Mesenchymal stem cell (in vitro differentiated cells and primary cell): ENCODE results near the gene LRRN2.

Experiments used
- DNase-seq: peaks from one replicate; pipeline ENCODE4 v3.0.0-alpha.2; 2013
- H2AFZ ChIP-seq: one replicate; pipeline ENCODE4 v1.6.1; 2013; ENCODE audit warnings: low read depth, mild to moderate bottlenecking, control low read depth, inconsistent platforms, low read length, moderate library complexity
- H2AK5ac ChIP-seq: 2 replicates; pipeline ENCODE4 v1.6.1; 2013; ENCODE audit warnings: low read length, moderate library complexity, mild to moderate bottlenecking, inconsistent platforms; ENCODE audit not compliant: severe bottlenecking
- H2BK120ac ChIP-seq: one replicate; pipeline ENCODE4 v1.6.1; 2013; ENCODE audit warnings: low read depth, mild to moderate bottlenecking, inconsistent platforms, low read length, moderate library complexity
- H2BK12ac ChIP-seq, 2 experiments: one replicate each; pipeline ENCODE4 v1.6.1; 2013; ENCODE audit warnings: inconsistent platforms in 2 of 2, low read length in 2 of 2, mild to moderate bottlenecking in 2 of 2, moderate library complexity in 2 of 2, control low read depth in 1 of 2
- H2BK15ac ChIP-seq: one replicate; pipeline ENCODE4 v1.6.1; 2013; ENCODE audit warnings: mild to moderate bottlenecking, low read depth, inconsistent platforms; ENCODE audit not compliant: poor library complexity, severe bottlenecking
- H2BK5ac ChIP-seq: 2 replicates; pipeline ENCODE4 v1.6.1; 2013; ENCODE audit warnings: low read depth, mild to moderate bottlenecking, low read length, control low read depth, inconsistent platforms; ENCODE audit not compliant: poor library complexity, severe bottlenecking
- H3K14ac ChIP-seq, 2 experiments: one replicate each; pipeline ENCODE4 v1.6.1; 2013; ENCODE audit warnings: inconsistent platforms in 2 of 2, low read length in 2 of 2, control low read depth in 1 of 2, mild to moderate bottlenecking in 1 of 2, moderate library complexity in 1 of 2
- H3K18ac ChIP-seq, 2 experiments: one replicate each; pipeline ENCODE4 v1.6.1; 2013; ENCODE audit warnings: inconsistent platforms in 2 of 2, low read length in 2 of 2, control low read depth in 1 of 2, low read depth in 1 of 2, mild to moderate bottlenecking in 1 of 2
- H3K23ac ChIP-seq, 2 experiments: one replicate each; pipeline ENCODE4 v1.6.1; 2013; ENCODE audit warnings: inconsistent platforms in 2 of 2, low read length in 2 of 2, mild to moderate bottlenecking in 2 of 2, moderate library complexity in 2 of 2, control low read depth in 1 of 2
- H3K27ac ChIP-seq: 2 replicates; pipeline ENCODE4 v1.5.1; 2013; ENCODE audit warnings: mild to moderate bottlenecking, moderate library complexity, low read length, control low read depth, inconsistent platforms; ENCODE audit not compliant: poor library complexity, severe bottlenecking
- H3K27me3 ChIP-seq, 2 experiments: 2 replicates each; pipeline versions ENCODE4 v1.6.1 to v1.7.0; 2013; ENCODE audit warnings: low read length in 2 of 2, mild to moderate bottlenecking in 2 of 2, moderate library complexity in 2 of 2, control low read depth in 1 of 2, inconsistent platforms in 1 of 2; ENCODE audit not compliant: control insufficient read depth in 1 of 2, insufficient read depth in 1 of 2
- H3K36me3 ChIP-seq, 2 experiments: 2 replicates each; pipeline versions ENCODE4 v1.6.1 to v1.7.0; 2013; ENCODE audit warnings: low read length in 2 of 2, control low read depth in 1 of 2, inconsistent platforms in 1 of 2, low read depth in 1 of 2, mild to moderate bottlenecking in 1 of 2; ENCODE audit not compliant: insufficient read depth in 2 of 2, control insufficient read depth in 1 of 2
- H3K4ac ChIP-seq, 2 experiments: one replicate each; pipeline ENCODE4 v1.6.1; 2013; ENCODE audit warnings: inconsistent platforms in 2 of 2, low read length in 2 of 2, mild to moderate bottlenecking in 2 of 2, moderate library complexity in 2 of 2, control low read depth in 1 of 2, low read depth in 1 of 2
- H3K4me1 ChIP-seq: 2 replicates; pipeline ENCODE4 v1.6.1; 2013; ENCODE audit warnings: low read depth, low read length, control low read depth; ENCODE audit not compliant: control insufficient read depth, insufficient read depth
- H3K4me2 ChIP-seq: 2 replicates; pipeline ENCODE4 v1.6.1; 2013; ENCODE audit warnings: low read length, mild to moderate bottlenecking, inconsistent platforms; ENCODE audit not compliant: poor library complexity, severe bottlenecking
- H3K4me3 ChIP-seq, 2 experiments: 2 replicates each; pipeline versions ENCODE4 v1.5.1 to v1.7.0; 2013; ENCODE audit warnings: low read length in 2 of 2, mild to moderate bottlenecking in 2 of 2, control low read depth in 1 of 2, low read depth in 1 of 2; ENCODE audit not compliant: insufficient read depth in 1 of 2
- H3K79me1 ChIP-seq: replicated peaks from 2 replicates; pipeline ENCODE4 v1.6.1; 2013; ENCODE audit warnings: mild to moderate bottlenecking, control low read depth, low read length, inconsistent platforms; ENCODE audit not compliant: poor library complexity, severe bottlenecking
- H3K9ac ChIP-seq: 2 replicates; pipeline ENCODE4 v1.7.0; 2013; ENCODE audit warnings: mild to moderate bottlenecking, low read length, moderate library complexity
- H3K9me3 ChIP-seq: 2 replicates; pipeline ENCODE4 v1.7.0; 2013; ENCODE audit warnings: mild to moderate bottlenecking, low read length; ENCODE audit not compliant: control insufficient read depth
- H4K8ac ChIP-seq: one replicate; pipeline ENCODE4 v1.6.1; 2013; ENCODE audit warnings: inconsistent platforms, mild to moderate bottlenecking, low read length, moderate library complexity
- H4K91ac ChIP-seq: one replicate; pipeline ENCODE4 v1.6.1; 2013; ENCODE audit warnings: mild to moderate bottlenecking, low read length, inconsistent platforms
- WGBS: methylation state at CpG from one replicate; pipeline ENCODE4 v1.1.7; 2013; ENCODE audit warnings: mixed read lengths; 5-methylcytosine and 5-hydroxymethylcytosine counted together

LRRN2 gene

GRCh38 chr1:204709021-204709420 is 23.5 kb upstream of the LRRN2 start:
- Histone ChIP-seq H2AFZ (no peak overlapping the region), H2BK12ac (no peak overlapping the region), H3K4me3 (no peak overlapping the region), H2BK15ac (no peak overlapping the region), H4K8ac (no peak overlapping the region), H4K91ac (no peak overlapping the region), H3K36me3 (no peaks in the 10 kb centered on the region), H3K18ac (no peak overlapping the region), H3K4me2 (no peak overlapping the region), H3K14ac (no peak overlapping the region), H2BK5ac (no peak overlapping the region), H2BK120ac (no peak overlapping the region), H3K79me1 (no peaks in the 10 kb centered on the region), H3K9me3 (no peaks in the 10 kb centered on the region), H2AK5ac (no peak overlapping the region), H3K27ac (no peak overlapping the region), H3K4me1 (no peaks in the 10 kb centered on the region), H3K27me3 (peaks cover 52 to 97% of the 10 kb centered on the region in 2 experiments), H3K9ac (no peak overlapping the region), H3K4ac (no peak overlapping the region), H3K23ac (no peak overlapping the region)
- WGBS, result 88% methylated on average over 2 of the region's 3 CpGs
- DNase-seq, result no peak

- 72% methylated on average over 11 of the region's 11 CpGs for WGBS
Observed at GRCh38 chr1:204706838-204707509, 21.4 kb upstream of the LRRN2 start.

GRCh38 chr1:204705888-204706837 is 20.6 kb upstream of the LRRN2 start:
- Histone ChIP-seq H3K4me2 (no peak overlapping the region), H2BK120ac (no peak overlapping the region), H4K8ac (no peak overlapping the region), H3K4ac (no peak overlapping the region), H4K91ac (no peak overlapping the region), H3K9me3 (no peaks in the 10 kb centered on the region), H3K36me3 (no peaks in the 10 kb centered on the region), H3K4me1 (no peaks in the 10 kb centered on the region), H3K27me3 (peaks cover 41 to 96% of the 10 kb centered on the region in 2 experiments), H3K27ac (no peak overlapping the region), H3K79me1 (no peaks in the 10 kb centered on the region), H2AK5ac (no peak overlapping the region), H3K14ac (no peak overlapping the region), H2AFZ (no peak overlapping the region), H2BK15ac (no peak overlapping the region), H2BK5ac (no peak overlapping the region), H3K18ac (no peak overlapping the region), H3K4me3 (no peak overlapping the region), H3K23ac (no peak overlapping the region), H3K9ac (no peak overlapping the region), H2BK12ac (no peak overlapping the region)
- 56% methylated on average over 7 of the region's 11 CpGs for WGBS
- no peak for DNase-seq

More at GRCh38 chr1:204706838-204707509, 21.4 kb upstream of the LRRN2 start:
- no peak overlapping the region for H2AFZ ChIP-seq
- no peak overlapping the region for H3K23ac ChIP-seq
- H3K79me1 ChIP-seq, result no peaks in the 10 kb centered on the region
- H3K14ac ChIP-seq, result no peak overlapping the region
- no peak for DNase-seq
- no peak overlapping the region for H3K4me3 ChIP-seq
- H4K91ac ChIP-seq, result no peak overlapping the region
- H3K27me3 ChIP-seq, result peaks cover 42 to 96% of the 10 kb centered on the region in 2 experiments
- H3K18ac ChIP-seq, result no peak overlapping the region
- H3K9ac ChIP-seq, result no peak overlapping the region
- H2BK5ac ChIP-seq, result no peak overlapping the region
- no peaks in the 10 kb centered on the region for H3K4me1 ChIP-seq
- no peak overlapping the region for H2BK120ac ChIP-seq
- no peak overlapping the region for H4K8ac ChIP-seq
- no peaks in the 10 kb centered on the region for H3K36me3 ChIP-seq
- no peak overlapping the region for H3K4ac ChIP-seq
- H3K4me2 ChIP-seq, result no peak overlapping the region
- no peak overlapping the region for H2BK12ac ChIP-seq
- no peak overlapping the region for H3K27ac ChIP-seq
- H3K9me3 ChIP-seq, result no peaks in the 10 kb centered on the region
- H2BK15ac ChIP-seq, result no peak overlapping the region
- H2AK5ac ChIP-seq, result no peak overlapping the region

GRCh38 chr1:204705493-204705811 is 19.9 kb upstream of the LRRN2 start:
- Histone ChIP-seq H3K4me2 (no peak overlapping the region), H2AK5ac (no peak overlapping the region), H3K79me1 (no peaks in the 10 kb centered on the region), H3K27ac (no peak overlapping the region), H3K9ac (no peak overlapping the region), H2BK15ac (no peak overlapping the region), H3K9me3 (no peaks in the 10 kb centered on the region), H2BK12ac (no peak overlapping the region), H3K36me3 (no peaks in the 10 kb centered on the region), H3K14ac (no peak overlapping the region), H2BK5ac (no peak overlapping the region), H3K27me3 (peaks cover 34 to 94% of the 10 kb centered on the region in 2 experiments), H3K18ac (no peak overlapping the region), H3K4me1 (no peaks in the 10 kb centered on the region), H4K91ac (no peak overlapping the region), H3K23ac (no peak overlapping the region), H2BK120ac (no peak overlapping the region), H2AFZ (no peak overlapping the region), H4K8ac (no peak overlapping the region), H3K4me3 (no peak overlapping the region), H3K4ac (no peak overlapping the region)
- 75% methylated on average over 5 of the region's 5 CpGs for WGBS
- DNase-seq, result no peak
